Left ventricle myocardium superior (tissue), 1 donor: Measurements from ENCODE around the gene GIMAP4. TPM values are rescaled to one million over a fixed set of nuclear protein-coding genes. Genes with fewer than 3 reads are reported as not detected.
"Not testable (repeated sequence)": the region's sequence is repeated elsewhere in the genome, so short reads cannot be mapped to it uniquely, and the experiment has no call there.

Experiments
- ATAC-seq: fragments of 200-7000 bp; cut with Tn5 transposase; one replicate; pipeline ENCODE4 v1.9.1; 2020; ENCODE audit warnings: mild to moderate bottlenecking, moderate library complexity
- DNase-seq: peaks from one replicate; pipeline ENCODE4 v3.0.0-alpha.2; 2020
- intact Hi-C: fragments of 100-400 bp; cut with micrococcal nuclease; formaldehyde crosslinking; loops from one replicate; pipeline ENCODE4 v1.11.0; 2022
- long read RNA-seq: library from polyadenylated mRNA; unstranded; transcript quantifications from one replicate; pipeline ENCODE4 v2.0.0, GENCODE V29; 2021
- total RNA-seq: library from RNA; stranded (reverse); fragmentation: NEBNext Ultra II Directional; extraction: Animal tissue kit (Norgen Biotek cat#: 25700); gene quantifications from one replicate; pipeline ENCODE4 v1.2.1, GENCODE V29; 2021
- donor health status: DM: no; HTN: yes; CAD: no; lungs with severe emphysema.

GIMAP4 gene
- 40.2 TPM for total RNA-seq
- long read RNA-seq, transcript GIMAP4-201 (3 exons, 2,060 nt) = major isoform, 42 of 50 reads
- long read RNA-seq, partial matches to known transcripts = 2 of 50 reads
- long read RNA-seq, other reads (novel, unspliced or antisense) = 3 of 50 reads

DNA sequence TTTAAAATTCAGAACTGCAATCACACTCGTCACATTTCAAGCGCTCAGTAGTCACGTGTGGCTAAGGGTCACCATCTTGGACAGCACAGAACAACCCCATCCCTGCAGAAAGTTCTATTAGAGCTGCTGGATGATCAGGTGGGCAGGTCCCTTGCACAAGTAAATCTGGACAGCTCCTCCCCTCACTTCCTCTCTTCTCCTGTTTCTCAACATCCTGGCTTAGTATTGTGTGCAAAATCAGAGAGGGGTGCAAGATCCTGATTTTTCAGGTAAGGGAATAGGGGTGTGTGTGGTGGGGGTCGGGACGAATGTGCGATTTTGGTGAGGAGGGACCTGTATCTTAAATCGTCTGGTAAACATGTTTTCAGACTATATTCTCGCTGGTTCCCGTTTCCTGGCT, at the start of gene GIMAP4:
Gene GIMAP4, plus strand, starts transcription at position 222 of the 400 bp plus-strand sequence. CDS start 2,512 bp downstream, outside the sequence.
- intact Hi-C loops = no loop called here
- ATAC-seq = peak; percentile 80
- no peak for DNase-seq

DNA sequence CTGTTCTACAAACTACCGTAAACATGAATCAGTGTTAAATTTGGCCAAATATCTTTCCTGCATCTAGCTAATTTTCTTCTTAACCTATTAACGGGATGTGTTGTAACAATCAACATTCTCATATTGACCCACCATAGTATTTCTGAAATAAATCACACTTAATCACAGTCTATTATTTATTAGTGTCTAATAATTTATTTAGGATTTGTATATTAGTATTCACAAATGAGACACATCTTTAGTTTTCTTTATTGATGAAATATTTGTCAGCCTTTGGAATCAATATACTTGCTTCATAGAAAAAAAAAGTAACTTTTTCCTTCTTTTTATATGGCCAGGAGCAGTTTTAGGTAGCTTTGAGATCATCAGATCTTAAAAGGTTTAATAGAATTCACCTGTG, 47.9 kb upstream of the GIMAP4 start:
- no peak for ATAC-seq
- no peak for DNase-seq
- intact Hi-C loops = no loop called here

DNA sequence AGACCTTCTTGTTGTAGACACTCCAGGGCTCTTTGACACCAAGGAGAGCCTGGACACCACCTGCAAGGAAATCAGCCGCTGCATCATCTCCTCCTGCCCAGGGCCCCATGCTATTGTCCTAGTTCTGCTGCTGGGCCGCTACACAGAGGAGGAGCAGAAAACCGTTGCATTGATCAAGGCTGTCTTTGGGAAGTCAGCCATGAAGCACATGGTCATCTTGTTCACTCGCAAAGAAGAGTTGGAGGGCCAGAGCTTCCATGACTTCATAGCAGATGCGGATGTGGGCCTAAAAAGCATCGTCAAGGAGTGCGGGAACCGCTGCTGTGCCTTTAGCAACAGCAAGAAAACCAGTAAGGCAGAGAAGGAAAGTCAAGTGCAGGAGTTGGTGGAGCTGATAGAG, 47.0 kb upstream of the GIMAP4 start:
- ATAC-seq (no peak), DNase-seq (no peak)
- intact Hi-C loops = no loop called here

DNA sequence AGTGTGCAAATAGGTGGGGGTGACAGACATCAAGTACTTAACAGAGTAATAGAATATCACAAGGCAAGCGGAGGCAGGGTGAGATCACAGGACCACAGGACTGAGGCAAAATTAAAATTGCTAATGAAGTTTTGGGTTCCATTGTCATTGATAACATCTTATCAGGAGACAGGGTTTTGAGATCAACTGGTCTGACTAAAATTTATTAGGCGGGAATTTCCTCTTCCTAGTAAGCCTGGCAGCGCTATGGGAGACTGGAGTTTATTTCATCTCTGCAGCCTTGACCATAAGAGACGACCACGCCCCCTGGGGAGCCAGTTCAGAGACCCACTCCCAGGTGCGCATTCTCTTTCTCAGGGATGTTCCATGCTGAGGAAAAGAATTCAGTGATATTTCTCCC, 44.3 kb upstream of the GIMAP4 start:
- ATAC-seq, intact Hi-C loops, DNase-seq: not testable (repeated sequence)

DNA sequence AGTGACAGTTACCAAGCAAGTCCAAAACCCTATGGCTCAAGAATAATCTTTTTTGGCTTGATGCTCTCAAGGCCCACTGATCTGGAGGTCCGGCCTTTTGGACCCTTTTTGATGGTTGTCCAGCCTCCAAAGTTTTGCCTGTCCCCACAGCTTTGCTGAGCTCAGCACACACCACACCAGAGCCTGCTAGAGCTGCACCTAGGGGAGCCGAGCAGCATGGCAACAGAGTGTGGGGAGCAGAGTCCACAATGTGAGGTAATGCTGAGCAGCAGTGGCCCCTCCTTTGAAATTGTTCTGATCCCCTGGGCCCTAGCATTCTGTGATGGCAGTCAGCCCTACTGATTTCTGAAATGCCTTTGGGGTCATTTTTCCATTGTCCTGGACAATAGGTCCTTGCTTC, 43.2 kb upstream of the GIMAP4 start:
- ATAC-seq (no peak), DNase-seq (no peak)
- intact Hi-C loops = no loop called here

DNA sequence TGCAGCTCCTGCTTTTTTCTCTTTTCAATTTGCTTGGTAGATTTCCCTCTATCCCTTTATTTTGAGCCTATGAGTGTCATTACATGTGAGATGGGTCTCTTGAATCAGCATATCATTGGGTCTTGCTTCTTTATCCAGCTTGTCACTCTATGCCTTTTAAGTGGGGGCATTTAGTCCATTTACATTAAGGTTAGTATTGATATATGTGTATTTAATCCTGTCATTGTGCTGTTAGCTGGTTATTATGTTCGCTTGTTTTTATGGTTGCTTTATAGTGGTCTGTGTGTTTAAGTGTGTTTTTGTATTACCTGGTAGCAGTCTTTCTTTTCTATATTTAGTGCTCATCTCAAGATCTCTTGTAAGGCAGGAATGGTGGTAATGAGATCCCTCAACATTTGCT, 35.5 kb upstream of the GIMAP4 start:
- no peak for ATAC-seq
- intact Hi-C loops = no loop called here
- DNase-seq = no peak

DNA sequence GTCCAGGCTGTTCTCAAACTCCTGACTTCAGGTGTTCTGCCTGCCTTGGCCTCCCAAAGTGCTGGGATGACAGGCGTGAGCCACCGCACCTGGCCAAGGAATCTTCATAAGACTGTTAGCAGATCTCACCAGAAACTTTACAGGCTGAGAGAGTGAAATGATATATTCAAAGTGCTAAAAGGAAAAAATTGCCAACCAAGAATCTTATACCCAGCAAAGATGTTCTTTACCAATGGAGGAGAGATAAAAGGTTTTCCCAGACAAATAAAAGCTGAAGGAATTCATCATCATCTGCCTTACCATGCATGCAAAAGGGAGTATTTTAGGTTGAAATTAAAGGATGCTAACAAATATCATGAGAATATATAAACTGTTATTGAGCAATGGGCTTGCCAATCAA, 28.9 kb upstream of the GIMAP4 start:
- no peak for ATAC-seq

DNA sequence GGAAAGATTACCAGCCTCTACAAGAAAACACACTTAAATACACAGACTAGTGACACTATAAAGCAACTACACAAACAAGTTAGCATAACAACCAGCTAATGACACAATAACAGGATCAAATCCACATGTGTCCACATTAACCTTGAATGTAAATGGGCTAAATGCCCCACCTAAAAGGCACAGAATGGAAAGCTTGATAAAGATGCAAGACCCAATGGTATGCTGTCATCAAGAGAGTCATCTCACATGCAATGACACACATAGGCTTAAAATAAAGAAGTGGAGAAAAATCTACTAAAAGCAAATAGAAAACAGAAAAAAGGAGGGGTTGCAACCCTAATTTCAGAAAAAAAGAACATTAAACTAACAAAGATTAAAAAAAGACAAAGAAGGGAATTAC, 14.0 kb upstream of the GIMAP4 start:
- ATAC-seq (no peak), DNase-seq (no peak)
- intact Hi-C loops = no loop called here

More for the DNA sequence above, 28.9 kb upstream of the GIMAP4 start:
- no peak for DNase-seq
- intact Hi-C loops = no loop called here

DNA sequence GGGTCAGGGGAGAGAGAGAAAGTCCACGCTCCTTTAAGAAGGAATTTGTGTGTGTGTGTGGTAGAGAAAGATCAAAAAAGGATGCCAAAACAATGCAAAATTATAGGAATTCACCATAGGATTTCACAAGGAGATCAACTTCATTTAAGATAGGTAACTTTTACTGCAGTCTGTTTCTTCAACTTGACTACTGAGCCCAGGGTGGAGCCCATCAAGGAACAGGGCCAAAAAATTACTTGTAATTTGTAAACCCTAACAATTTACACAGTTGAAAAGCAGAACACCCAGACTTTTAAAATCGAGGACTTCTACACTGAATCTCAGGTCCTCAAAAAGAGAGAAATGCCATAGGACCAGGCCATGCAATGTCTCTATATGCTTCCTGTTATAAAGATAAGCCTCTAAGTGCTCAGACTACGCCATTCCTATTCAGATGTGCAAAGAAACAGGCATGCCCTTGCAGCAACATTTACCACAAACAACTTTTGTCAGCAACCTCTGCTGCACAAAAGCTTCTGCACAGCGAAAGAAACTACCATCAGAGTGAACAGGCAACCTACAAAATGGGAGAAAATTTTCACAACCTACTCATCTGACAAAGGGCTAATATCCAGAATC, 10.6 kb upstream of the GIMAP4 start:
- DNase-seq (no peak), ATAC-seq (peak; percentile 76)
- intact Hi-C loops = no loop called here

DNA sequence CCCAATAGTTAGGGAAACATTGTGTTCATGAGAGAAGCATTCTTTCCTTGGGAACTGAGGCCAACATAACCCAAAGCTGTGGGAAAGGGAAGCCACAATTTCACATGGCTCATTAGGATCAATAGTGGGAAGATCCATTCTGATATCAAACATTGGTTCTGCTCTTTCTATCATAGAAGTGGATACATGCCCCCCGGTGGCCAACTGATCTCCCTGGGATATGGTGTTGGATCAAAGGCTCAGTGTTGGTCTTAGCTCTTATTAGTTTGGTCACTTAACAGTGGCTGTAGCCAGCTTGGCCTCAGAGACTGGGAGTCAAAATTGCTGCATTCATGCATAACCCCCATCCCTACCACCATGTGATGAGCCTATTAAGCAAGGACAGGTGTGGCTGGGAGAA, 6.7 kb upstream of the GIMAP4 start:
- intact Hi-C loops = no loop called here
- ATAC-seq = no peak
- no peak for DNase-seq

DNA sequence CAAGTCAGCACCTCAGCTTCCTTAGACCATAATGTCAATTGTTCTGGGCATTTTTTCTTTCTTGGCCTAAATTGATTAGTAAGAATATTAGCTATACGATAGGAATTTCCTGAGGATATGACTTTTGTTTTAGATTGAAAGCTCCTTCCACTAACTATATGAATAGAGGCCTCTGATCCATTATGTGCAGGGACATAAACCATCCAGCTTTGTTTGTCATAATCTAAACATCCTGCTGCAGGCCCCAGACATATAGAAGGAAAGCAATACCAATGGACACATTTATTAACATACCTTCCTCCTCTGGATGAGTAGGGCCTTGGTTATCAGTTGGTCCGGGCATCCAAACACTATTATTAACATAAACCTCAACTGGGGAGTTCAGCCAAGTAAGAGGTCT, 4.3 kb upstream of the GIMAP4 start:
- DNase-seq (no peak), ATAC-seq (no peak)
- intact Hi-C loops = no loop called here

DNA sequence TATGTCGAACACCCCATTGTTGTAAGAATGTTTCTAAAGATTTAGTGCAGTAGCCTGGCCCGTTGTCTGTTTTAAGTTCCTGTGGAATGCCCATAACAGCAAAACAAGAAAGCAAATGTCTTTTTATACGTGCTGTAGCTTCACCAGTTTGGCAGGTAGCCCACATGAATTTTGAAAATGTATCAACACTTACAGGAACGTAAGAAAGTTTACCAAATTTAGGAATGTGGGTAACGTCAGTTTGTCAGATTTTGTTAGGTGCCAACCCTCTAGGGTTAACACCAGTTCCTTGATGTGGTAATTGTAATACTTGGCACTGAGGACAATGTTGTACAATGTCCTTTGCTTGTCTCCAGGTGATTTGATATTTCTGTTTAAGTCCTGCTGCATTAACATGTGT, 3.2 kb upstream of the GIMAP4 start:
- intact Hi-C loops = no loop called here
- no peak for ATAC-seq
- DNase-seq = no peak

DNA sequence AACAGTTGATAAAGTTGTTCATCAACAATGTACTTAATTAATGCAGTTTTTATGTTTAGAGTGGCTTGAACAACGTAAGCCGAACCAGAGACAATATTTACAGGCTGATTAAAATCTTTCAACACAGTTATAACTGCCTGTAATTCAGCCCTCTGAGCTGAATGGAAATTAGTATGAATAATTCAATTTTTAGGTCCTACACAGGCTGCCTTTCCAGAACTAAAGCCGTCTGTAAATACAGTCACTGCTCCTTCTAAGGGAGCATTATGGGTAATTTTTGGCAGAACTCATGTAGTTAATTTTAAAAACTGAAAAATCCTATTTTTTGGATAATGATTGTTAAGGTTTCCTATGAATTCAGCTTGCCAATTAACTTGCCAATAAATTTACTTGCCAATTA, 2.6 kb upstream of the GIMAP4 start:
- DNase-seq = no peak
- ATAC-seq = no peak
- intact Hi-C loops = no loop called here

DNA sequence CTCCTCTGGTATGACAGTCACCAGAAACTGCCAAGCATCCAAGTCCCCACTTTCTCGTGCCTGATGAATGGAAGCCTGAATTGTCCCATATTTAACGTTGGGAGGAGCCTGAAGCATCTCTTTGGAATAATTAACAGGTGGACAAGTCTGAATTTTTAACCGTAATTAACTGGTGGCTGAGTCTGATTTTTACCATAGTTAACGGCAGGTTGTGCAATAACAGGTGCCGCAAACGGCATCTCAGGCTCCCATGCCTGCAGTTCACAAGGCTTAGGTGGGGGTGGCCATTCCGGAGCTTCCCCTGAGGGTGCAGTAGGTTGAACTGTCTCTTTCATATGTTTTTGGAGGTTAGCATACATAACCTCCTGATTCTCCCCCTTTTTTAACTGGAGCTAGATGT, 2.0 kb upstream of the GIMAP4 start:
- DNase-seq (no peak), ATAC-seq (no peak)
- intact Hi-C loops = no loop called here

DNA sequence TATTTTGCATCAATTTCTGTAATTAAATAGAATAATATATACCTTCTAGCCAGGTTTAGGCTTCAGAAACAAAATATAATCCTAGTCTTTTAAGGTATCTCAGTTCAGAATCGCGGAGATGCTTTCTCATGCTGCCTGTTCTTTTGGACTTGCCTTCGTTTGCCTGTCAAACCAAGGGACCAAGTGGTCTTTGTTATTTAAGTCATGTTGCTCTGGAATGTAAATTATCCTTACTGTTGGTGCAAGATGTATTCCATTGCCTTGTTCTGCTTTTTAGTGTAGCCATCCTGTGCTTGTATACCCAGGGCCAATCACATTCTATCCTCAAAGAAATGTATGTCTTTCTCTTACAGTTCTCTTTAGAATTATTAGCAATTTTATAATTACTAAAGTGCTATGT, 1.1 kb upstream of the GIMAP4 start:
- DNase-seq = no peak
- intact Hi-C loops = no loop called here
- no peak for ATAC-seq

DNA sequence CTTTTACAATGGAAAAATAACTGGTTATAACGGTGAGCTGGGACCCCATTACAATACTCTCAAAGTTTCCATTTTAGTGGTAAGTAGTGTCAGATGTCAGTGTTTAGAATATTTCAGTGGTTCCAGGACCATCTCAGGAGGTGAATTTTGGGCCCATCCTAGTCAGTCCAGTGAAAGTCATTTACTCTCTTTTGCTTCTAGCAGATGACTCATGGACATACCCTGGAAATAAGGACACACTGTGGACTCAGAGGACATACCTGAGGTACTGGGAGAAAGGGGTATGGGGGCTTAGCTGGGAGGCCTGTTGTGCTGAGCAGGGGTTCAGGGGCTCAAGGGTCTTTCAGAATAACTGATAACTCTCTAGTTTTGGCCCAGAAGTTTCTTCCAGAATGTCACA, 618 bp upstream of the GIMAP4 start:
- no peak for ATAC-seq
- no peak for DNase-seq
- intact Hi-C loops = no loop called here

DNA sequence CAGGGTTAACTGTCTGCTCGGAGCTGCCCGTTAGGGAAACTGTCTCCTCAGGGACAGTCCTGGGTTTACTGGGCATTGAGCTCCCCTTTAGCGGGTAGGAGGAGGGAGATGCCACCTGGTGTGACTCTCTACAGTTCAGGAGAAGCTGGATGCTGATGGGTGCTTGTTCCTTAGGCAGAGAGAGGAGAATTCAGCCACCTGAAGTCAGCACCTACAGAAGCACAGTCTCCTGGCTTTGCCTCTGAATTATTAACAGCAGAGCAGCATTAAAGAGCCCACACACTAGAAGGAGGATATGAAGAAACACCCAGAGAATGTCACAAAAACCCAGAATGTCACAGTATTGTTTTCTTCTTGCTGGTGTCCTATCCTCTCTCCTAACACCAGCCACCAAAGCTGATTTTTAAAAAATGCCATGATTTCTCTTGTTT, 696 bp downstream of the GIMAP4 start:
- ATAC-seq = peak; percentile 28
- intact Hi-C loops = no loop called here
- DNase-seq = no peak

DNA sequence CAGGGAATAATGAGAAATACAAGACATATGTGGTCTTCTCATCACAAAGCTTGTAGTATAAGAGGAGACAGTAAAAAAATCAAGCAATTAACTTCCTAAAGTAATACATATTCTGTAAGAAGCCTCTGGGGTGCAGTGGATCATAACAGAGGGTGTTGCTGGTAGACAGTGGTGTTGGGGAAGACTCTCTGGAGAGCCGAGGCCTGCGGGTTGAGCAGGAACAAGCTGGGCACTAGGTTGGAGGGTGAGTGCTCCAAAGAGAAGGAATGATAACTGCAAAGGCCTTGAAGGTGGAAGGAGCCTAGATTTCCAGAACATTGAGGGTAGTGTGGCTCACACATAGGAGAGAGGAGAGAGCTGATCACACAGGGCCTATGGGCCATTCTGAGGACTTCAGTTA, 1.5 kb downstream of the GIMAP4 start:
- intact Hi-C loops = no loop called here
- ATAC-seq (peak; percentile 51), DNase-seq (no peak)

DNA sequence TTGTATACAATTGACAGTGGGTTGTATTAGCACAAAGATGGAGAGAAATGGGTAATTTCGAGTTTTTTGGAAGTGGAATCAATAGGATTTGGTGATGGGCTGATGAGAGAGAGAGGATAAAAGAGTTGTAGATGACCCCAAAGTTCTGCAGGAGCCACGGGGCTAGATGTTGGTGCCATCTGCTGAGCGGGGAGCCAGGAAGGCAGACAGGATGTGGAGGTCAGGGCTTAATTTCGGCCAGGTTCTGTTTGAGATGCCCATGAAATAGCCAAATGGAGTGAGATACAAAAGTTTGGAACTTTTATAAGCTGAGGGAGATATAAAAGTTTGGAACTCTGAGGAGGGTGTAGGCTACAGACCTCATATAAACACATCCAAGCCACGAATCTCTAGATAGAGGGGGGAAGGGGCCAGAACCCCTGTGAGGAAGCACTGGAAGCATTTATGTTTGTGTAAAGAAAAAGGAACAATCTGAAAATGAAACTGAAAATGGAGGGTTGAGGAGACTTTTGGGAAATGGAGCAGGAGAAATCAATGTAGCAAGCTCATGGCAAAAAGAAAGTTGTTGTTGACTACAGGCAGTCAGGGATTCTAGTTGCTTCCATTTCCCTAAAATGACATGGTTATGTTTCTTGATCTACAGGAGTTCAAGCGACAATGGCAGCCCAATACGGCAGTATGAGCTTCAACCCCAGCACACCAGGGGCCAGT, 2.2 kb downstream of the GIMAP4 start:
- DNase-seq (no peak), ATAC-seq (peak; percentile 28)
- intact Hi-C loops = no loop called here

DNA sequence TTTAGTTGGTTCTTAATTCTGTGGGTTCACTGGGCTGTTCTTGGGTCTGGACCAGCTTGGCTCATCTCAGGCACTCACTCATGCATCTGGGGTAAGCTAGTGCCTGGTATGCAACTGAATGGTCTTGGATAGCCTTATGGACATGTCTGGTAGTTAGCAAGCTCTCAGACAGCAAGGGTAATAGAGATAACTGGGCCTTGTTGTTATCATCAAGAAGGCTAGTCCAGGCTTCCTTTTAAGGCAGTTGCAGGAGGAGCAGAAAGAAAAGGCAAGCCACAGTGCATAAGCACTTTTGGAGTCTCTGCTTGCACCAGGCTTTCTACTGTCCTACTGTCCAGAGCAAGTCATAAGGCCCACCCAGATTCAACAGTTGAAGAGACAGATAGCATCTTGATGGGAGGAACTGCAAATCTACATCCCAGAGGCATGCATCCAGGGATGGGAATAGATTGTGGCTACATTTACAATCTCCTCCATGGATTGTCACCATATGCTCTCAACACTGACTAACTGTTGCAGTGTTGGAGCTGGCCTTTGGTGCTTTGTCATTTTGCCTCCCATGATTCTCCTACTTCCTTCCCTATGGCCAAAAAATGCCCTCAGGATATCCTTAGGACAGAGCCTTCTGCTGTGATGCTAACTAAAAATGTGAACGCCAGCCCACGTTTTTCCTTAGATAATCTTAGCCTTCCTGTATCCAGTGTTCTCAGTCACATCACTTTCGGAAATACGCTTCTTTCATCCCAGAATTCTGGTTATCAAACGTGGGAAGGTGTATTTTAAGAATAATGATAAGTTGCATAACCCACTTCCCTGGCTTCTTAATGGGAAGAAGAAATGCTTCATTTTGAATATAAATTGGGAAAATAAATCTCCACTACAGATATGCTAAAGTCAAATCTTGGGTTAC, 3.6 kb downstream of the GIMAP4 start:
- ATAC-seq = no peak
- no peak for DNase-seq
- intact Hi-C loops = no loop called here
